NCI-H460 (cell line): Measurements from ENCODE around the gene ADPRHL1. TPM values are rescaled to one million over a fixed set of nuclear protein-coding genes. Genes with fewer than 3 reads are reported as not detected.
"Not testable (repeated sequence)": the region's sequence is repeated elsewhere in the genome, so short reads cannot be mapped to it uniquely, and the experiment has no call there.

ENCODE experiments used
- DNase-seq: peaks from one replicate; pipeline ENCODE4 v3.0.0-alpha.2; 2016; ENCODE audit warnings: low read depth; ENCODE audit errors: extremely low read depth
- total RNA-seq: library from RNA; depleted of rRNA; stranded (reverse); fragments of >200 nt; shearing (Covaris generic); gene quantifications from 2 replicates; pipeline ENCODE4 v1.2.3, GENCODE V29; 2014

ADPRHL1 gene
- total RNA-seq, 1 experiment from 2014 or later = 7.6 TPM

DNA sequence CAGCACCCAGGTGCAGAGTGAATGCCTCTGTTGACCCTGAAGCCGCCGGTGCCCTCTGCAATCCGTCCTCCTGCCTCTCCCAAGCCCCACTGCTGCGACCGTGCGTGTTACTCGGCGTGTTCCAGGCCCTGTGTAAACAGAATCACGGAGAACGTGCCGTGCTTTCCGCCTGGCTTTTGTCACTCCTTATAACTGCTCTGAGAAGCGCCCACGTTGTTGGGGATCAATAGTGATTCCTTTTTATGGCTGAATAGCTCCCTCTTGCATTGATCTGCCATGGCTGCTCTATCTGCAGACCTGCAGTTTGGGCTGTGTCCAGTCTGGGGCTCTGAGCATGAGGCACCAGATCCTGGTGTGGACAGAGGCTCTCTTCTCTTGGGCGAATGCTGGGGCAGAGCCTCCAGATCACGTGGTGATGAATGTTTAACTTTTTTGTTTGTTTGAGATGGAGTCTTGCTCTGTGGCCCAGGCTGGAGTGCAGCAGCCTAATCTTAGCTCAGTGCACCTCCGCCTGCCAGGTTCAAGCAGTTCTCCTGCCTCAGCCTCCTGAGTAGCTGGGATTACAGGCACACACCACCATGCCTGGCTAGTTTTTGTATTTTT, 15.8 kb downstream of the ADPRHL1 start:
- no peak for DNase-seq

DNA sequence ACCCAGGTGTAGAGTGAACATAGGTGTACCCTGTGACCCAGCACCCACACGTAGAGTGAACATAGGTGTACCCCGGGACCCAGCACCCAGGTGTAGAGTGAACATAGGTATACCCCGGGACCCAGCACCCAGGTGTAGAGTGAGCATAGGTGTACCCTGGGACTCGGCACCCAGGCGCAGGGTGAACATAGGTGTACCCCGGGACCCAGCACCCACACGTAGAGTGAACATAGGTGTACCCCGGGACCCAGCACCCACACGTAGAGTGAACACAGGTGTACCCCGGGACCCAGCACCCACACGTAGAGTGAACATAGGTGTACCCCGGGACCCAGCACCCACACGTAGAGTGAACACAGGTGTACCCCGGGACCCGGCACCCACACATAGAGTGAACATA, 16.4 kb downstream of the ADPRHL1 start:
- DNase-seq = not testable (repeated sequence)

DNA sequence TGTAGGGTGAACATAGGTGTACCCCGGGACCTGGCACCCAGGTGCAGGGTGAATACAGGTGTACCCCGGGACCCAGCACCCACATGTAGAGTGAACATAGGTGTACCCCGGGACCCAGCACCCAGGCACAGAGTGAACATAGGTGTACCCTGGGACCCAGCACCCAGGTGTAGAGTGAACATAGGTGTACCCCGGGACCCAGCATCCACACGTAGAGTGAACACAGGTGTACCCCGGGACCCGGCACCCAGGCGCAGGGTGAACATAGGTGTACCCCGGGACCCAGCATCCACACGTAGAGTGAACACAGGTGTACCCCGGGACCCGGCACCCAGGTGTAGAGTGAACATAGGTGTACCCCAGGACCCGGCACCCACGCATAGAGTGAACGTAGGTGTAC, 17.4 kb downstream of the ADPRHL1 start:
- not testable (repeated sequence) for DNase-seq

DNA sequence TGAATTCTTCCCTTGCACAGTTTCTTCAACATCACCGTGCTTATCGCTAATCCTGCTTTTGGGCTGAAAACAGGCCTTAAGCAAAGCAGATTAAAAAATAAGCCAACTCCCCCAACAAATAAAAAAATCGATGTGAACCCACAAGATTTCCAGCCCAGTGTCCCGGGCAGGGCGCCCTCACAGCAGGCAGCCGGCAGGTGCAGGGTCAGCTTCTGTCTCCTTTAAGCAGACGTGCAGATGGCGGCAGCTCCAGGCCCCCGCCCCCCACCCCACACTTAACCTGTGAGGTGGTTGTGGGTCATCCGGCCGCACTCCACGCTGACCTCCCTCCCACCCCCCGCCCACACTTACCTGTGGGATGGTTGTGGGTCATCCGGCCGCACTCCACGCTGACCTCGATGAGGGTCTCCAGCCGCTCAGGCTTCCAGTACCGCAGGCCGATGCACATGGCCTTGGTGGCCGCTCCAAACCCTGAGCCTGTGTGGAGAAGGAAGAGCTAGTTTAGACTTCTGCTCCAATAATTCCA, 19.8 kb downstream of the ADPRHL1 start:
- DNase-seq = no peak

DNA sequence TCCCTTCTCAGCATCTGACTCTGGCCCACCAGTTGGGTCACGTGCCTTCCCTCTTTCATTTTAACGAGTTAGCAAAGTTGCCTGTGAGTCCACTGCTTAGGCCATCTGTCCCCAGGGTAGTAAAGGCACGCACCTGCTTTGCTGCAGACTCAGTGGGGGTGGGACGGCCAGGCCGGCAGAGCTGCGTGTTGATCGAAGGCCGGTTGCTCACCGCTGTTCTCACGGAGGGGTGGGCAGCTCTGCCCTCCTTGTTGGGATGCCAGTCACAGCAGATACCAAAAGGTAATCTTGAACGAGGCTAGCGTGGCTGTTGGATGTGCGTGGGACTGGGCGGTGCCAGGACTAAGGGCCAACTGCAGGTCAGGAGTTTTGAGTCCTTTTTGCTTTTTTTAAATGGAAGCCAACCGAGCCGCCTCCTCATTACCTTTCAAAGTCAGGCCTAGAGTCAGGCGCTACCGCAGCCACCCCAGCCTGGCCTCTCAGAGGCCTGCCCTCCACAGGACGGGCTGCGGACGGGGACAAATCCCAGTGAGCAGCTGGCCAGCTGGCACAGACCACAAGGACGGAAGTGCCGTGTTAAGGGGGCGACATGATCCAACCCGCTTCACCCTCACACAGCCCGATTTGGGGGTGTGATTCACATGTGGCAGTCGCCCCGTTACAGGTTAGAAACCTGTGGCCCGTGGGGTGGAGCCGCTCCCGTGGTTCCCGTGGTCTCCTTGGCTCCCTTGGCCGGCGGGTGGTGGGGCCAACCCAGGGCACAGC, 20.6 kb downstream of the ADPRHL1 start:
- DNase-seq = no peak

DNA sequence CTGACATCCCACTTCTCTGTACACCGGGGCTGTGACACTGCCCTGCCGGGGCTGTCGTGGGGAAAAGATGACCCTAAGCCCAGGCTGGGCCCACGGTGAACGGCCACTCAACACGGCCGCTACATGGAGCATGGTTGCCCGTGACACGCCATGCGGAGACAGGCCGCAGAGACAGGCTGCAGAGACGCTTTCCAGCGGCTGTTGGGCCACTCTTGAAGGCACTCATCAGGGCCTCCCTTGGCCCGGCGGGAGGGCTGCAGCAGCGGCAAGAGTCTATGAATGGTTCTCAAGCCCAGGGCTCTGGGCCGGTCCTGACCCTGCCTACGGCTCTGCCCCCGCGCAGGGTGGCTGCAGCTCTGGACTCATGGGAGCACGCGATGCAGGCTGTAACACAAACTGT, 22.1 kb downstream of the ADPRHL1 start:
- no peak for DNase-seq

GRCh38 chr13:113430378-113431110, 22.7 kb downstream of the ADPRHL1 start:
- DNase-seq = no peak

DNA sequence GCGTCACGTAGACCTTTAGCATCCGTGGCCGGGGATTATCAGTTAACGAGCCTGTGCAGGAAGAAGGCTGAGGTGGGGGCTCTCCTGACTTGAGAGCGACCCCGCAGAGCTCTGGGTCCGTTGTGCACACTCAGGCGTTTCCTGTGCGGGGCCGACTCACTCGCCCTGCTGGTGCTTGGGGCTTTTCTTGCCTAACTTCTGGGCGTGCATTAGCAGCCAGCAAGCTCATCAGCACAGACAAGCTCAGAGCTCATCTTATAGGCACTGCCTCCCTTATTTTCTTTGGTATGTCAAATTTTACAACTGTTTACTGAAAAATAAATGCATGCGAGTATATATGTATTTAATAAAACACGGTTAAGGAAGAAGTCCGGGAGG, 23.7 kb downstream of the ADPRHL1 start:
- no peak for DNase-seq

GRCh38 chr13:113428871-113429607, 24.2 kb downstream of the ADPRHL1 start:
- no peak for DNase-seq

DNA sequence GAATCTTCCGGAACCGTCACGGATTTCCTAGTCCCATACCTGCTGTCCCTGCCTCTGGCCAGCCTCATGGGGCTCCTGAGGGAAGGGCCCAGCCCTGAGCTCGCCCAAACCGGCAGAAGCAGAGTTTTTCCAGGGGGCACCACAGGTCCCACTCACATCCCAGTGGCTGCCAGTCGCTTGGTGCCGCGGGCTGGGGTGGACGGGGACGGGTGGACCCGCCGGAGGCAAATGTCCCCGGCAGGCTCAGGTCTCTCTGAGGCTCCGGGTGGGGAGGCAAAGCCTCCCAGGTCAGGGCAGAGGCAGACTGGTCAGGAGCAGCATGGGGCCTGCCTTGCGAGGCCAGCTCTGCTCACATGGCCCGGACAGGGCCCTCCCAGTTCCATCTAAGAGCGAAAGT, 24.8 kb downstream of the ADPRHL1 start:
- DNase-seq = no peak

DNA sequence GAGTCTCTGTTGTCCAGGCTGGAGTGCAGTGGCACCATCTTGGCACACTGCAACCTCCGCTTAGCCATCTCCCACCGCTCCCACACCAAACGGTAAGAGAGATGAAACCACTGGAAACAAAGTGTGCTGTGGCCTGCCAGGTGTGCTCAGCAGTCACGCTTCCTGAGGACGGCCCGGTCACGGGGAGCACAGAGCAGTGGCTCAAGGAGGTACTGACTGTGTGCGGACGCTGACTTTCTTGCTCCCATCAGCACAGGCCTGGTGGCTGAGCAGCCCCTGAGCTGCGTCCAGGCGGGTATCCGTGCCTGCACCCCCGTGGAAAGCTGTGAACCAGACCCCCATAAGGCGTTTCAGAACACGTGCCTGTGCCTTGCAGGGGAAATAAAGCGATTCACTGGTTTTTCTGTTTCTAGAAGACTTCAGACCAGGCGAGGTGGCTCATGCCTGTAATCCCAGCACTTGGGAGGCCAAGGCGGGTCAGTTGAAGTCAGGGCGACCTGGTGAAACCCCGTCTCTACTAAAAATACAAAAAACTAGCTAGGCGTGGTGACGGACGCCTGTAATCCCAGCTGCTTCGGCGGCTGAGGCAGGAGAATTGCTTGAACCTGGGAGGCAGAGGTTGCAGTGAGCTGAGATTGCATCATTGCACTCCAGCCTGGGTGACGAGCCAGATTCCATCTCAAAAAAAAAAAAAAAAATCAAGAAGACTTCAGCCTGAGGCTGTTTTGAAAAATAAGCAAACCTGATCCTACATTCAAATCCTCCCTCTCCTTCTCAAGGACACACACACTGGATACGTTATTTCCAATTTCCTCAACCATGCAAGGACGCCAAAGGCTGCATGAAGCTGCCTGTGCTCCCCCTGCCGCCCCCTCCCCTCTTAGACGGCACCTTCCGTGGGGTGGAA, 25.5 kb downstream of the ADPRHL1 start:
- DNase-seq = no peak

GRCh38 chr13:113426591-113426986, 26.7 kb downstream of the ADPRHL1 start:
- no peak for DNase-seq

GRCh38 chr13:113425941-113426590, 27.2 kb downstream of the ADPRHL1 start:
- no peak for DNase-seq

DNA sequence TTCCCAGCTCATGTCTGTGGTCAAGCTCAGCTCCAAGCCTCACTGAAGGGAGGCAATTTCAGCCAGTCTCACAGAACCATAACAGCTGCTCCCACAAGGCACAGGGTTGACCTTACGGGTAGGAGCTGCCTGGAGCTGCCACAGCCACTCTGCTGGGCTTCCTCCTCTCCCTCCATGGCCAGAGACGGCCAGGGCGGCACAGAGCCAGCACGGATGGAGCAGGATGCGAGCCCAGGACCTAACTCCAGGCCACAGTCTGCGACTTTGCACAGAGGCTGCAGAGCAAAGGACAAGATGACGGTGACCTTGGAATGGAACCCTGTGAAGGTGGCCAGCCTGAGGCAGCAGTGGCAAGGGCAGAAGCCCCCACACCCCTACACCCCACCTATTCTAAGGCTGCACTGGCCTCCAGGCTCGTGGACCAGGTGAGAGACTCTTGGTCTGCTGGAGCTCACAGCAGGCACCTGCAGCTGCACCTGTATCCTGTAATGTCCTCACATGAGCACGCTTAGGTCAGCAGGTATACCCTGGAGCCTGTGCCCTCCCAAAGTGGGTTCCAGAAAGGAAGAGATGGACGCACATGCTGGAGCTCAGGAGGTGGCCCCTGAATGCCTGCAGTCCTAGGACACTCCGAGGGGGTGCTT, 29.6 kb downstream of the ADPRHL1 start:
- DNase-seq = no peak

DNA sequence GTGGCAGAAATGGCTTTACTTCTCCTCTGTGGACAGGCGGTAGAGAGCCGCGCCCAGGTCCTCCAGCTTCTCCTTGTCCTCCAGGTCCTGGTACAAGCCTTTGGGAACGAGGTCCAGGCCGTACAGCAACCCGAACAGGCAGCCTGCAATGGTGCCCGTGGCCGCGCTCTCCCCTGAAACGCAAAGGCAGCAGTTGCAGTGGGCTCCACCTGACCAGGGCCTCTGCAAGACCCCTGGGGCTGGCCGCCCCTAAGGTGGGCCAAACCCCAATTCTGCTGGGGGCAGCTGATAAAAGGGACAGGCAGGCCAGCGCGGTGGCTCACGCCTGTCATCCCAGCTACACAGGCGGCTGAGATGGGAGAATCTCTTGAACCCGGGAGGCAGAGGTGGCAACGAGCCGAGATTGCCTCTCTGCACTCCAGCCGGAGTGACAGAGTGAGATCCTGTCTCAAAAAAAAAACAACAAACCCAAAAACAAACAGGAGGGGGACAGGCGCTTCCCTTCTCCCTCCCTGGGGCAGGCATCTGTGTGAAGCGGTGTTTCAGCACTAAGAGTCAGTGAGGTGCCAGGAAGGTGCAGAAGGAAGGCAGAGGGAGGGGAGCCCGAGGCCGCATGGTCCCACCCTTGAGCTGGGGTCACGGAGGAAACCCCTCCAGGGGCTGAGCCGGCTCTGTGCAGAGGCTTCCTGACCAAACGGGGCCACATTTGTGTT, 30.3 kb downstream of the ADPRHL1 start:
- no peak for DNase-seq

DNA sequence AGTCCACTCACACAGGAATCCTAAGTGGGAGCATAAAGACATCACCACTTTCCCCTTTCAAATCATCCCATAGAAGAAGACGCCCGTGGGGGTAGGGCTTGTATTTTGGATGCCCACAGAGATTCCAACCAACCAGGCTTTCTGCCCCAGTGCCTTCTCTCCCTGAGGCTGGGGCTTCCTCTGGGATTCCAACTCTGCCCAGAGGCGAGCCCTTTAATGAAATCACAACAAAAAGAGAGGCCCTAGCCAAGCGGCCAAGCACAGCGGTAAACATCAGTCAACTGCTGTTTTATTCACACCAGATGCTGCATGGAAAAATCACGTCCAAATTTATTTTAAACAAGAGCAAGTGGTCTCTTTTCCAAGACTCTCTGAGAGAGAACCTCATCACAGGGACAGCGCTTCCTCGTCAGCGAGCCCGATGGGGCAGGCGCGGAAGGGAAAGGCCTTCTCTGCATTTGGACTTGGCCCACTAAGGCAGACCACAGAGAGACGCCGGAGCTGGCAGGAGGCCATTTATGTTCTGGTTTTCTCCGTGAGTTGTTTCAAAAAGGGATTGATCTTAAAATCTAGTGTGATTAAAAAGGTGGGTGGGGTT, 31.5 kb downstream of the ADPRHL1 start:
- no peak for DNase-seq

DNA sequence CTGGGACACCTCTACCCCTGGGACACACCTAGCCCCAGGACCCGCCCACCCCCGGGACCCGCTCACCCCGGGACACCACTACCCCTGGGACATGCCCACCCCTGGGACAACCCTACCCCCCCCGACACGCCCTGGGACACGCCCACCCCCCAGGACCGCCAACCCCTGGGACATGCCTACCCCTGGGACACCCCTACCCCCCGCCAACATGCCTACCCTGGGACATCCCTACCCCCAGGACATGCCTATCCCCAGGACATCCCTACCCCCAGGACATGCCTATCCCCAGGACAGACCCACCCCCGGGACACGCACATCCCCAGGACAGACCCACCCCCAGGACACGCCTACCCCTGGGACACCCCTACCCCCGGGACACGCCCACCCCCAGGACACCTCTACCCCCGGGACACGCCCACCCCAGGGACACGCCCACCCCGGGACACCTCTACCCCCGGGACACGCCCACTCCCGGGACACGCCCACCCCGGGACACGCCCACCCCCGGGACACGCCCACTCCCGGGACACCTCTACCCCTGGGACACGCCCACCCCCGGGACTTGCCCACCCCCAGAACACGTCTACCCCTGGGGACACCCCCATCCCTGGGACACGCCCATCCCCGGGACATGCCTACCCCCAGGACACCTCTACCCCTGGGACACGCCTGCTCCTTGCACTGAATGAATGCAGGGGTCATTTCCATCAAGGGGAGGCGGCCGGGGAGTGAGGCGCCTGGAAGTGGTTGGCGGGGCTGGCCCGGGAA, 32.3 kb downstream of the ADPRHL1 start:
- no peak for DNase-seq
